ENCODE measurements around the gene THSD1. TPM values are rescaled to one million over a fixed set of nuclear protein-coding genes. Genes with fewer than 3 reads are reported as not detected.
A peak's percentile ranks its signal among the peaks of the same experiment; 100 is the strongest.

Gene THSD1
- total RNA-seq, 1 donor from 2014 or later = 14.9 TPM

DNA sequence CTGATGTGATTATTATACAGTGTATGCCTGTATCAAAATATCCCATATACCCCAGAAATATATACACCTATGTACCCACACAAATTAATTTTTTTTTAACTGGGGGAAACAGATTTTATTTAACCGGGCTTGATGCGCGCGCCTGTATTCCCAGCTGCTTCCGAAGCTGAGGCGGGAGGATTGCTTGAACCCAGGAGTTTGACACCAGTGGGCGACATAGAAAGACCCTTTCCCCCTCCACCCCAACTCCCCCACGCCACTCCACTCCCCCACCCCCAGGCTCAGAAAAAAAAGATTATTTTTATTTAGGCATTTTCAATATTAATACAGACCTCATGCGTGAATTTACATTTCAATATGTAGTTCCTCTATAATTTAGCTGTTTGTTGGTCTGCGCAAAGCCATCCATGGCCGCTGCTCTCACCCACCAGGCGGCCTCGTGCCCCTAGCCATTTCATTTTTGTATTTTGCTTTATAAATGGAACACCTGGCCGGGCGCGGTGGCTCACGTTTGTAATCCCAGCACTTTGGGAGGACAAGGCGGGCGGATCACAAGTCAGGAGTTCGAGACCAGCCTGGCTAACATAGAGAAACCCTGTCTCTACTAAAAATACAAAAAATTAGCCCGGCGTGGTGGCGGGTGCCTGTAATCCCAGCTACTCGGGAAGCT, 45.3 kb upstream of the THSD1 start:
- TF ChIP-seq, protein P1, sequence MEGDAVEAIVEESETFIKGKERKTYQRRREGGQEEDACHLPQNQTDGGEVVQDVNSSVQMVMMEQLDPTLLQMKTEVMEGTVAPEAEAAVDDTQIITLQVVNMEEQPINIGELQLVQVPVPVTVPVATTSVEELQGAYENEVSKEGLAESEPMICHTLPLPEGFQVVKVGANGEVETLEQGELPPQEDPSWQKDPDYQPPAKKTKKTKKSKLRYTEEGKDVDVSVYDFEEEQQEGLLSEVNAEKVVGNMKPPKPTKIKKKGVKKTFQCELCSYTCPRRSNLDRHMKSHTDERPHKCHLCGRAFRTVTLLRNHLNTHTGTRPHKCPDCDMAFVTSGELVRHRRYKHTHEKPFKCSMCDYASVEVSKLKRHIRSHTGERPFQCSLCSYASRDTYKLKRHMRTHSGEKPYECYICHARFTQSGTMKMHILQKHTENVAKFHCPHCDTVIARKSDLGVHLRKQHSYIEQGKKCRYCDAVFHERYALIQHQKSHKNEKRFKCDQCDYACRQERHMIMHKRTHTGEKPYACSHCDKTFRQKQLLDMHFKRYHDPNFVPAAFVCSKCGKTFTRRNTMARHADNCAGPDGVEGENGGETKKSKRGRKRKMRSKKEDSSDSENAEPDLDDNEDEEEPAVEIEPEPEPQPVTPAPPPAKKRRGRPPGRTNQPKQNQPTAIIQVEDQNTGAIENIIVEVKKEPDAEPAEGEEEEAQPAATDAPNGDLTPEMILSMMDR (IDR thresholded peaks at IDR 0.05) = no peak
- H3K9me3 ChIP-seq = no peaks in the 10 kb centered on the region
- DNase-seq = no peak
- no peak for ATAC-seq
- H3K27ac ChIP-seq = no peak overlapping the region
- H3K4me1 ChIP-seq = peaks cover 44% of the 10 kb centered on the region
- intact Hi-C loops (cut with DNase I) = no loop called here
- no peaks in the 10 kb centered on the region for H3K27me3 ChIP-seq (ENCODE audit: low read depth)
- no peaks in the 10 kb centered on the region for H3K36me3 ChIP-seq
- peak overlapping the region; percentile 81 for H3K4me3 ChIP-seq

DNA sequence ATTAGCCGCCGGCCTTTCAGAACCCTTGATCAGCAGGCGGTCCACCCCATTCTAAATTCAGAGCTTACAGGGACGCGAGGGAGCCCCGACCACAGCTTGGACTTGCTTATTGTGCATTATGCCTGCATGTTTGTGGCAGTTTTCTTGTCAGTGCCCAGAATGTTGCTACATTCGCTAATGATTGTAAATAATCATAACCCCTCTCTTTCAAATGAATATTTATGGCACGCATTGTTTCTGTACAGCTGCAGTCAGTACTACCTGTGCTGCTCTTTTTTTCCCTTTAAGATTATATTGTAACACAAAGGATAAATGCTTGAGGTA, 44.8 kb upstream of the THSD1 start:
- TF ChIP-seq, protein P1 (IDR thresholded peaks at IDR 0.05) = no peak
- Histone ChIP-seq H3K4me1 (peaks cover 41% of the 10 kb centered on the region), H3K36me3 (no peaks in the 10 kb centered on the region), H3K27ac (peak overlapping the region; percentile 100), H3K9me3 (no peaks in the 10 kb centered on the region), H3K4me3 (peak overlapping the region; percentile 81), H3K27me3 (ENCODE audit: low read depth) (no peaks in the 10 kb centered on the region)
- DNase-seq (no peak), ATAC-seq (no peak)
- intact Hi-C loops (cut with DNase I) = no loop called here

DNA sequence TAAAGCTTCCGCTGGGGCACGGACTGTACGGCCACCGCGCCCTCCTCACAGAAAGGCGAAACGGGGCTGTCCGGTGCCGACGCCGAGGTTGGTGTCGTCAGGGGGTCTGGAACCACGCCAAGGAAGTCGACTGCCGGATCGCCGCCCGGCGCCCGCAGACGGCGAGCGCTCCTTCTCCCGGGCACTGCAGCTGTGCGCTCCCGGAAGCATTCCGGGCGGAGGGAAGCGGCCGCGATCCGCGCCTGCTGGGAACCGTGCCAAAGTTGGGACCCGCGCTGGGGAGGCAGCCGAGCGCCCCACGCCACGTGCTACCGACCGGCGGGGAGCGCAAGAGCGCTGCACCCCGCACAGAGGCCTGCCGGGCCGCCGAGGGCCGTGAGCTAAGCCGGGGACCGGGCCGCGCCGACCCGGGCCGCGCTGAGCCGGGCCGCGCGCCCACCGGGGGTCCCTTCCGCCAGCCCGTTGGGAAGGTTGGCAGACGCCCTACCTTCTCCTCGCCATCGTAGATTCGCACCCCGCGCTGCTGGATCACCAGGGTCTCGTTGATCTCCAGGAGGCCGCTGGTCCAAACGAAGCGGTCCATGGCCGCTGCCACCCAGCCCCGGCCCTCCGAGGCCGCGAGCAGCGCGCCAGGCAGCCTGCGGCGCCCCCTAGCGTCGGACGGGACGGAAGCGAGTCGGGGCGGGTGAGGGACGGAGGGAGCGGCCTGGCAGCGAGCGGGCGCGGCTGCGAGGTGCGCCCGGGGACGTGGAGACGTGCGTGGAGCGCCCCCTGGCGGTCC, 44.2 kb upstream of the THSD1 start, which contains the start of gene VPS36:
Gene VPS36, minus strand, starts transcription at position 623 of the 781 bp plus-strand sequence. Its CDS starts 40 bp downstream, at position 583.
- DNase-seq = peak; percentile 98
- peak within 1 kb of the TSS; percentile 100 for H3K27ac ChIP-seq
- peak within 1 kb of the TSS; percentile 81 for H3K4me3 ChIP-seq
- no peaks in the 10 kb centered on the region for H3K36me3 ChIP-seq
- peak; percentile 94 to 97 for ATAC-seq
- intact Hi-C loops (cut with DNase I) = no loop called here
- peaks cover 41% of the 10 kb centered on the region for H3K4me1 ChIP-seq
- H3K27me3 ChIP-seq (ENCODE audit: low read depth) = no peaks in the 10 kb centered on the region
- TF ChIP-seq, protein P1 (IDR thresholded peaks at IDR 0.05) = peak; percentile 100
- no peaks in the 10 kb centered on the region for H3K9me3 ChIP-seq

DNA sequence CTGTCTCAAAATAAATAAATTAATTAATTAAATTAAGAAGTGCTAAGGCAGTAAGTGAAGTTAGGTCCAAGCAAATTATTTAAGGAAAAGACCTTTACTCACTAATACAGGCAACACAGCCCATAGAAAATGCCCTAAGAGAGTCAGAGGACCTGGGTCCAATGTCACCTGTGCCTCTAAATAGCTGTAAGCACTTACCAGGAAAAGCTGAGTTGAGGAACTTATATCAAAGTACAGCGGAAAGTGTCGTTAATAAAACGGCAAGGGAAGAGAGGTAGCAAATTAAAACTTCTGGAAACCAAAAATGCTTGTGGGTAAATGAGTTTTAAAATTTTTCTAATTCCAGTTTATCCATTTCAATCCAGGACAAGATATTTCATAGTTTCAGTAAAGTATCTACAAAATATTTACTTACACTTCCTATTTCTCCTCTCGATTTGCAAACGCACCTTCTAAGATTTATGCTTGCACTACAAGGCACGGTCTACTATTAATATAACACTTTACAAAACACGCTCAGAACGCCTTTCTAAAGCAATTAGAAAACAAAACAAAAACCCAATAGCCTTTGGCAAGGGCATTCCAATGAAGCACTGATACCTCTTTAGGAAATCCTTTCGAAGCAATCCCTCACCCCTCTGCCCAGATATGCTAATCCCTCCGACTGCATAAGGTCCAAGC, 43.5 kb upstream of the THSD1 start:
- intact Hi-C loops (cut with DNase I) = no loop called here
- no peaks in the 10 kb centered on the region for H3K9me3 ChIP-seq
- peak overlapping the region; percentile 100 for H3K27ac ChIP-seq
- H3K4me3 ChIP-seq = peak overlapping the region; percentile 81
- H3K4me1 ChIP-seq = peaks cover 38% of the 10 kb centered on the region
- ATAC-seq (no peak), DNase-seq (no peak)
- TF ChIP-seq, protein P1 (IDR thresholded peaks at IDR 0.05) = no peak
- no peaks in the 10 kb centered on the region for H3K36me3 ChIP-seq
- H3K27me3 ChIP-seq (ENCODE audit: low read depth) = no peaks in the 10 kb centered on the region

DNA sequence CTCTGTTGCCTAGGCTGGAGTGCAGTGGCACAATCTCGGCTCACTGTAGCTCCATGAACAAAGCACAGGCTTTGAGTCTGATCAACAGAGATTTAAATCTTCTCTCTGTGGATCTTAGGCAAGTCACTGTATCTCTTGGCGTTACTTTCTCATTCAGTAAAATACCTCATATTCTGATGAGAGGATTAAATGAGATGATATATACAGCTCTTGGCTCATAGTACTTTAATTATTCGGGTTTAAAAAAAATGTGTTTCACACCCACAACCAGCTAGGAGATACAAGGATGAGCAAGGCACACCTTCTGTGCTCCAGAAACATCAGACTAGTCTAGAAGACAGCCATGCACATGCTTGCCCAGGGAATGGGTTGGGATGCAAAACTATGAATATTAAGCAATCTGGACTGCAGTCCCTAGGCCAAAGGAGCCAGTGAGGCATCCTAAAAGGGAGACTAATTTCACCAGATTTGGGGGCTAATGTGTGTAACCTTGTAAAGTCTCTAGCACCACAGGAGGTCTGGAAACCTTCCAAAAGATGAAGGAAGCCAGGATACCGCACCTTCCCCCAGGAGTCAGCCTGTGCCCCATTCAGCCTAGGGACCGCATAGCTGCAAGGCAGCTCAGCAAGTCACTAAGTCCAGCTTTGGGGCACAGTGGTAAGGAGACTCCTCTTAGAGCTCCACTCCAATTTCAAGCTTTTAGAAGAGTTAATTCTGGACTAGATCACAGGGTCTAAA, 42.0 kb upstream of the THSD1 start:
- H3K9me3 ChIP-seq = no peaks in the 10 kb centered on the region
- no peak overlapping the region for H3K27ac ChIP-seq
- H3K36me3 ChIP-seq = no peaks in the 10 kb centered on the region
- no peak overlapping the region for H3K4me3 ChIP-seq
- TF ChIP-seq, protein P1 (IDR thresholded peaks at IDR 0.05) = no peak
- intact Hi-C loops (cut with DNase I) = no loop called here
- no peak for ATAC-seq
- peaks cover 38% of the 10 kb centered on the region for H3K4me1 ChIP-seq
- no peak for DNase-seq
- H3K27me3 ChIP-seq (ENCODE audit: low read depth) = no peaks in the 10 kb centered on the region
